HEK293 (cell line): ENCODE results near the gene TCF3.

Source experiments
- CTCF ChIA-PET: fragments of 350-600 bp; formaldehyde crosslinking; extraction: SDS; loops from one replicate; lab custom pipeline; 2021; ENCODE audit warnings: antibody characterized with exemption; lab: Yijun Ruan, JAX
- POLR2A ChIA-PET: fragments of 300-600 bp; formaldehyde crosslinking; extraction: SDS; loops from one replicate; lab custom pipeline; 2020; ENCODE audit warnings: antibody characterized with exemption, inconsistent platforms; lab: Yijun Ruan, JAX
- H3K27ac ChIP-seq: fragments of 200-500 bp; sonication (Bioruptor generic); 2 replicates; pipeline ENCODE4 v1.5.1; 2014; ENCODE audit warnings: low read depth, low read length, control low read depth, inconsistent platforms; ENCODE audit errors: extremely low read depth
- H3K36me3 ChIP-seq, 2 experiments: fragments of 200-500 bp in 1 of 2; sonication (Bioruptor generic) in 1 of 2; 1 replicate in 1 of 2; 2 replicates in 1 of 2; pipeline ENCODE4 v1.5.1; 2014 to 2017; ENCODE audit warnings: inconsistent platforms in 2 of 2, low read length in 2 of 2; ENCODE audit not compliant: control insufficient read depth in 2 of 2, insufficient read depth in 1 of 2
- H3K4me1 ChIP-seq: fragments of 200-500 bp; sonication (Bioruptor generic); 2 replicates; pipeline ENCODE4 v1.5.1; 2014; ENCODE audit warnings: mild to moderate bottlenecking, low read length, inconsistent platforms; ENCODE audit not compliant: control insufficient read depth, insufficient read depth
- H3K4me3 ChIP-seq: 2 replicates; pipeline ENCODE4 v1.5.1; 2011; ENCODE audit warnings: low read depth, mild to moderate bottlenecking, control low read depth, low read length, moderate library complexity
- H3K9me3 ChIP-seq: fragments of 200-500 bp; sonication (Bioruptor generic); 2 replicates; pipeline ENCODE4 v1.5.1; 2014; ENCODE audit warnings: low read depth, low read length, inconsistent platforms; ENCODE audit not compliant: control insufficient read depth, insufficient read depth
- GLIS2 ChIP-seq: fragments of 450-650 bp; formaldehyde crosslinking; IDR thresholded peaks from 2 replicates; pipeline ENCODE4 v1.5.1; 2016; ENCODE audit warnings: missing biosample characterization, missing genetic modification characterization
- KLF1 ChIP-seq: fragments of 450-650 bp; formaldehyde crosslinking; IDR thresholded peaks from 2 replicates; pipeline ENCODE4 v1.5.1; 2016; ENCODE audit warnings: missing biosample characterization, missing genetic modification characterization
- KLF16 ChIP-seq: fragments of 450-650 bp; formaldehyde crosslinking; IDR thresholded peaks from 2 replicates; pipeline ENCODE4 v1.5.1; 2017; ENCODE audit warnings: missing biosample characterization, missing genetic modification characterization
- KLF7 ChIP-seq: fragments of 450-650 bp; formaldehyde crosslinking; IDR thresholded peaks from 2 replicates; pipeline ENCODE4 v1.5.1; 2016; ENCODE audit warnings: missing biosample characterization, missing genetic modification characterization, borderline replicate concordance
- KLF8 ChIP-seq: fragments of 450-650 bp; formaldehyde crosslinking; IDR thresholded peaks from 2 replicates; pipeline ENCODE4 v1.5.1; 2016; ENCODE audit warnings: missing biosample characterization, missing genetic modification characterization
- KLF9 ChIP-seq: fragments of 450-650 bp; formaldehyde crosslinking; IDR thresholded peaks from 2 replicates; pipeline ENCODE4 v1.5.1; 2016; ENCODE audit warnings: missing biosample characterization, missing genetic modification characterization, low read depth
- OSR2 ChIP-seq: fragments of 450-650 bp; formaldehyde crosslinking; IDR thresholded peaks from 2 replicates; pipeline ENCODE4 v1.5.1; 2016; ENCODE audit warnings: missing biosample characterization, missing genetic modification characterization
- SCRT1 ChIP-seq: fragments of 450-650 bp; formaldehyde crosslinking; IDR thresholded peaks from 2 replicates; pipeline ENCODE4 v1.5.1; 2016; ENCODE audit warnings: missing biosample characterization, missing genetic modification characterization, borderline replicate concordance
- SCRT2 ChIP-seq: fragments of 450-650 bp; formaldehyde crosslinking; IDR thresholded peaks from 2 replicates; pipeline ENCODE4 v1.5.1; 2016; ENCODE audit warnings: missing biosample characterization, missing genetic modification characterization
- WT1 ChIP-seq: fragments of 450-650 bp; formaldehyde crosslinking; IDR thresholded peaks from 2 replicates; pipeline ENCODE4 v1.5.1; 2016; ENCODE audit warnings: missing biosample characterization, missing genetic modification characterization
- YY2 ChIP-seq: fragments of 450-650 bp; formaldehyde crosslinking; IDR thresholded peaks from 2 replicates; pipeline ENCODE4 v1.5.1; 2016; ENCODE audit warnings: missing biosample characterization, missing genetic modification characterization
- ZBTB1 ChIP-seq: fragments of 450-650 bp; formaldehyde crosslinking; IDR thresholded peaks from 2 replicates; pipeline ENCODE4 v1.5.1; 2016; ENCODE audit warnings: missing biosample characterization, missing genetic modification characterization
- ZBTB48 ChIP-seq: fragments of 450-650 bp; formaldehyde crosslinking; IDR thresholded peaks from 2 replicates; pipeline ENCODE4 v1.5.1; 2016; ENCODE audit warnings: missing biosample characterization, missing genetic modification characterization
- ZBTB7A ChIP-seq: fragments of 450-650 bp; formaldehyde crosslinking; IDR thresholded peaks from 2 replicates; pipeline ENCODE4 v1.5.1; 2016; ENCODE audit warnings: low read depth, missing biosample characterization, missing genetic modification characterization
- ZBTB8A ChIP-seq: fragments of 450-650 bp; formaldehyde crosslinking; IDR thresholded peaks from 2 replicates; pipeline ENCODE4 v1.5.1; 2016; ENCODE audit warnings: missing biosample characterization, missing genetic modification characterization
- ZEB2 ChIP-seq: fragments of 450-650 bp; formaldehyde crosslinking; IDR thresholded peaks from 2 replicates; pipeline ENCODE4 v1.5.1; 2016; ENCODE audit warnings: missing biosample characterization, missing genetic modification characterization
- ZFHX2 ChIP-seq: fragments of 450-650 bp; formaldehyde crosslinking; conservative IDR thresholded peaks from 2 replicates; pipeline ENCODE4 v1.5.1; 2016; ENCODE audit warnings: missing biosample characterization, missing genetic modification characterization
- ZNF10 ChIP-seq: fragments of 450-650 bp; formaldehyde crosslinking; IDR thresholded peaks from 2 replicates; pipeline ENCODE4 v1.5.1; 2017; ENCODE audit warnings: missing biosample characterization, missing genetic modification characterization
- ZNF112 ChIP-seq: fragments of 450-650 bp; formaldehyde crosslinking; IDR thresholded peaks from 2 replicates; pipeline ENCODE4 v1.5.0; 2017; ENCODE audit warnings: missing biosample characterization, missing genetic modification characterization
- ZNF132 ChIP-seq: fragments of 450-650 bp; formaldehyde crosslinking; IDR thresholded peaks from 2 replicates; pipeline ENCODE4 v1.5.1; 2017; ENCODE audit warnings: missing biosample characterization, missing genetic modification characterization, borderline replicate concordance
- ZNF324 ChIP-seq: fragments of 450-650 bp; formaldehyde crosslinking; IDR thresholded peaks from 2 replicates; pipeline ENCODE4 v1.5.1; 2016; ENCODE audit warnings: missing biosample characterization, missing genetic modification characterization
- ZNF335 ChIP-seq: fragments of 450-650 bp; formaldehyde crosslinking; conservative IDR thresholded peaks from 2 replicates; pipeline ENCODE4 v1.5.1; 2016; ENCODE audit warnings: missing biosample characterization, missing genetic modification characterization
- ZNF391 ChIP-seq: fragments of 450-650 bp; formaldehyde crosslinking; IDR thresholded peaks from 2 replicates; pipeline ENCODE4 v1.5.1; 2016; ENCODE audit warnings: low read depth, missing biosample characterization, missing genetic modification characterization, borderline replicate concordance
- ZNF394 ChIP-seq: fragments of 450-650 bp; formaldehyde crosslinking; IDR thresholded peaks from 2 replicates; pipeline ENCODE4 v1.5.1; 2016; ENCODE audit warnings: missing biosample characterization, missing genetic modification characterization, mild to moderate bottlenecking, moderate library complexity, borderline replicate concordance
- ZNF416 ChIP-seq: fragments of 450-650 bp; formaldehyde crosslinking; IDR thresholded peaks from 2 replicates; pipeline ENCODE4 v1.5.1; 2016; ENCODE audit warnings: missing biosample characterization, missing genetic modification characterization
- ZNF521 ChIP-seq: fragments of 450-650 bp; formaldehyde crosslinking; IDR thresholded peaks from 2 replicates; pipeline ENCODE4 v1.5.1; 2017; ENCODE audit warnings: missing biosample characterization, mild to moderate bottlenecking, missing genetic modification characterization
- ZNF664 ChIP-seq: fragments of 450-650 bp; formaldehyde crosslinking; IDR thresholded peaks from 2 replicates; pipeline ENCODE4 v1.5.1; 2016; ENCODE audit warnings: missing biosample characterization, missing genetic modification characterization
- ZNF76 ChIP-seq: fragments of 450-650 bp; formaldehyde crosslinking; IDR thresholded peaks from 2 replicates; pipeline ENCODE4; 2016; ENCODE audit warnings: low read depth, missing biosample characterization, missing genetic modification characterization, borderline replicate concordance
- ZXDB ChIP-seq: fragments of 450-650 bp; formaldehyde crosslinking; IDR thresholded peaks from 2 replicates; pipeline ENCODE4 v1.5.1; 2016; ENCODE audit warnings: missing biosample characterization, missing genetic modification characterization
- TF ChIP-seq, protein P1 (sequence below): fragments of 450-650 bp; formaldehyde crosslinking; IDR thresholded peaks from 2 replicates; pipeline ENCODE4 v1.5.1; 2016; ENCODE audit warnings: missing biosample characterization, missing genetic modification characterization
- TF ChIP-seq, protein P2 (sequence below): fragments of 450-650 bp; formaldehyde crosslinking; IDR thresholded peaks from 2 replicates; pipeline ENCODE4 v1.5.1; 2017; ENCODE audit warnings: missing biosample characterization, missing genetic modification characterization
- TF ChIP-seq, protein P3 (sequence below): fragments of 450-650 bp; formaldehyde crosslinking; IDR thresholded peaks from 2 replicates; pipeline ENCODE4 v1.5.1; 2016; ENCODE audit warnings: missing biosample characterization, missing genetic modification characterization

Gene TCF3

DNA sequence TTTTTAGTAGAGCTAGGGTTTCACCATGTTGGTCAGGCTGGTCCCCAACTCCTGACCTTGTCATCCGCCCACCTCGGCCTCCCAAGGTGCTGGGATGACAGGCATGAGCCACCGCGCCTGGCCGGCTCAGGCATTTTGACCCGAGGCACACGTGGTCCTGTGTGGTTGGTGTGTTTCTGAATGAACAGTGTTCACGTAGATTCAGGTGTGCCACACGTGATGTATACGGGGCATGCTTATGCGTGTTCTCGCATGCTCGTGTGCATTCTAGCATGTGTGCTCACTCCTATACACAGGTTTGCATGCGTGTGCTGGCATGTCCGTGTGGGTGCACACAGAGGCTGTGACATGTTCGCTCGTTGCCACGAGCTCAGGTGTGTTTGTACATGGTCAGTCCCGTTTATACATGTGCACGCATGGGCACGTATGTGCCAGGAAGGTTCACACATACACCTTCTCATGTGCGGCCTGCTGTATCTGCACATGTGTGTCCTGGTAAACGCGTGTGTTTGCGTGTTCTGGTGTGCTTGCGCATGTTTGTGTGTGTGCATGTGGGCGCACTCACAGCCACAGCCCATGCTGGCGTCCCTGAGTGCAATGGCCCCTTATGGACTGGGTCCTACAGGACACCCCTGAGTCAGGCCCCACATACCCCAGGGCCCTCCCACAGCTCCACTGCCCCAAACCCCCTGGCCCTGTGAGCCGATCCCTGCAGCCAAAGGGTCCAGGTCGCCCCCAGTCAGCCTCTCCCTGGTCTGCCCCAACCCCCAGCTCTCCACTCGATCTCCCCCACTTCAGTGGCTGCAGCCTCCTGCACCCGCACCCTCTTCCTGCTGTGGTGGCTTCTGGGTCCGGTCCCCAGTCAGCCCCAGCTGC is 20.6 kb upstream of the TCF3 start (continued):
- TF ChIP-seq KLF9 (0 out of 2 replicates have a peak, but pooled peaks have one; percentile 27), ZBTB48 (no peak), ZNF324 (no peak), ZBTB1 (tag by site-specific recombination) (no peak), ZNF416 (no peak), ZNF664 (tag by site-specific recombination) (no peak)

DNA sequence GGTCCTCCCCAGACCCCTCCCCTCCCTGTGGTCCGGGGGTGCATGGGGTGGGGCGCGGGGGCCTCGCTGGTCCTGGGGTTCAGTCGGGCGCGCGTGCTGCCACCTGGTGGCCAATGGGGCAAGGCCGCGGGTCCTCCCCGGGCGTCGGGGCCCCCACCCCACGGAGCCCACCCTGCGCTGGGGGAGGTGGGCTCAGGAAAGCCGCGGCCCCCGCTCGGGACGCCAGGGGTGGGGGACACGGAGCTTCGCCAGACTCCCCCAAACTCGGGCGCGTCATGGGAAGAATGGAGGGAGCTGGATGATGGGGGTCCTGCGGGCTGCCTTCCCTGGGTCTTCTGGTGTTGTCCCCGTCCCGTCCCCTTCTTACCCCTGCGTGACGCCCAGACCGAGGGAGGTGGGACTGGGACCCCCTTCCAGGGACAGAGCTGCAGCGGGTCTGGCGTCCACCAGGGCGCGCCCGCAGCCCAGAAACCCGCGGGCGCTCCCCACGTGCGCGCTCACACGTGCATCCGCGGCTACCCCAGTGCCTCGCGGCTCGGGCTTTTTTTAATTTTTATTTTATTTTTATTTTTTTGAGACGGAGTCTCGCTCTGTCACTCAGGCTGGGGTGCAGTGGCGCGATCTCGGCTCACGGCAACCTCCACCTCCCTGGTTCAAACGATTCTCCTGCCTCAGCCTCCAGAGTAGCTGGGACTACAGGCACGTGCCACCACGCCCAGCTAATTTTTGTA is 19.8 kb upstream of the TCF3 start:
- ChIA-PET CTCF (interaction anchor here (0.6 to 4.4 kb wide), 49 partner anchors 10 to 956 kb away, joined by 3 to 68 read pairs (median 4); partner anchors contain the start of gene TCF3), POLR2A (interaction anchor here (0.5 kb wide), 1 partner anchor 121 kb away, joined by 4 read pairs; no protein-coding TSS in a partner anchor)
- Histone ChIP-seq H3K4me1 (no peaks in the 10 kb centered on the region; the same call in 1 of the 2 replicates), H3K36me3 (no peaks in the 10 kb centered on the region), H3K9me3 (no peaks in the 10 kb centered on the region), H3K4me3 (no peak overlapping the region; the same call in 1 of the 2 replicates), H3K27ac (no peak overlapping the region)
- TF ChIP-seq ZBTB48 (peak; percentile 4; the same call in 1 of the 2 replicates), ZNF132 (tag by site-specific recombination) (no peak), ZNF391 (tag by site-specific recombination) (0 out of 2 replicates have a peak, but pooled peaks have one; percentile 68), ZNF521 (no peak), ZBTB8A (tag by site-specific recombination) (peak; percentile 49), ZNF10 (tag by site-specific recombination) (no peak), ZEB2 (tag by site-specific recombination) (no peak), KLF16 (tag by site-specific recombination) (peak; percentile 45; the same call in 1 of the 2 replicates), ZNF112 (tag by site-specific recombination) (no peak), GLIS2 (tag by site-specific recombination) (peak; percentile 85), ZFHX2 (tag by site-specific recombination) (0 out of 2 replicates have a peak, but pooled peaks have one; percentile 5), SCRT2 (tag by site-specific recombination) (0 out of 2 replicates have a peak, but pooled peaks have one; percentile 13), KLF1 (tag by site-specific recombination) (0 out of 2 replicates have a peak, but pooled peaks have one; percentile 30), KLF8 (0 out of 2 replicates have a peak, but pooled peaks have one; percentile 51), ZXDB (tag by site-specific recombination) (0 out of 2 replicates have a peak, but pooled peaks have one; percentile 45), ZNF76 (tag by site-specific recombination) (peak; percentile 22; the same call in 1 of the 2 replicates), ZBTB7A (peak; percentile 74; the same call in 1 of the 2 replicates), KLF7 (tag by site-specific recombination) (0 out of 2 replicates have a peak, but pooled peaks have one; percentile 57), SCRT1 (no peak), WT1 (tag by site-specific recombination) (peak; percentile 32; the same call in 1 of the 2 replicates), YY2 (tag by site-specific recombination) (no peak), ZNF335 (tag by site-specific recombination) (peak; percentile 96), OSR2 (no peak), ZNF394 (tag by site-specific recombination) (peak; percentile 91)
- TF ChIP-seq, protein P1, sequence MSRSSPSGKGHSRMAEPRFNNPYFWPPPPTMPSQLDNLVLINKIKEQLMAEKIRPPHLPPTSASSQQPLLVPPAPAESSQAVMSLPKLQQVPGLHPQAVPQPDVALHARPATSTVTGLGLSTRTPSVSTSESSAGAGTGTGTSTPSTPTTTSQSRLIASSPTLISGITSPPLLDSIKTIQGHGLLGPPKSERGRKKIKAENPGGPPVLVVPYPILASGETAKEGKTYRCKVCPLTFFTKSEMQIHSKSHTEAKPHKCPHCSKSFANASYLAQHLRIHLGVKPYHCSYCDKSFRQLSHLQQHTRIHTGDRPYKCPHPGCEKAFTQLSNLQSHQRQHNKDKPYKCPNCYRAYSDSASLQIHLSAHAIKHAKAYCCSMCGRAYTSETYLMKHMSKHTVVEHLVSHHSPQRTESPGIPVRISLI = peak; percentile 49; the same call in 1 of the 2 replicates
- TF ChIP-seq, protein P2, sequence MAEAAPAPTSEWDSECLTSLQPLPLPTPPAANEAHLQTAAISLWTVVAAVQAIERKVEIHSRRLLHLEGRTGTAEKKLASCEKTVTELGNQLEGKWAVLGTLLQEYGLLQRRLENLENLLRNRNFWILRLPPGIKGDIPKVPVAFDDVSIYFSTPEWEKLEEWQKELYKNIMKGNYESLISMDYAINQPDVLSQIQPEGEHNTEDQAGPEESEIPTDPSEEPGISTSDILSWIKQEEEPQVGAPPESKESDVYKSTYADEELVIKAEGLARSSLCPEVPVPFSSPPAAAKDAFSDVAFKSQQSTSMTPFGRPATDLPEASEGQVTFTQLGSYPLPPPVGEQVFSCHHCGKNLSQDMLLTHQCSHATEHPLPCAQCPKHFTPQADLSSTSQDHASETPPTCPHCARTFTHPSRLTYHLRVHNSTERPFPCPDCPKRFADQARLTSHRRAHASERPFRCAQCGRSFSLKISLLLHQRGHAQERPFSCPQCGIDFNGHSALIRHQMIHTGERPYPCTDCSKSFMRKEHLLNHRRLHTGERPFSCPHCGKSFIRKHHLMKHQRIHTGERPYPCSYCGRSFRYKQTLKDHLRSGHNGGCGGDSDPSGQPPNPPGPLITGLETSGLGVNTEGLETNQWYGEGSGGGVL (tag by site-specific recombination) = 0 out of 2 replicates have a peak, but pooled peaks have one; percentile 18
- TF ChIP-seq, protein P3, sequence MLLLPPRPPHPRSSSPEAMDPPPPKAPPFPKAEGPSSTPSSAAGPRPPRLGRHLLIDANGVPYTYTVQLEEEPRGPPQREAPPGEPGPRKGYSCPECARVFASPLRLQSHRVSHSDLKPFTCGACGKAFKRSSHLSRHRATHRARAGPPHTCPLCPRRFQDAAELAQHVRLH (tag by site-specific recombination) = 0 out of 2 replicates have a peak, but pooled peaks have one; percentile 25
